Measurements from ENCODE around the gene FEZF1.

DNA sequence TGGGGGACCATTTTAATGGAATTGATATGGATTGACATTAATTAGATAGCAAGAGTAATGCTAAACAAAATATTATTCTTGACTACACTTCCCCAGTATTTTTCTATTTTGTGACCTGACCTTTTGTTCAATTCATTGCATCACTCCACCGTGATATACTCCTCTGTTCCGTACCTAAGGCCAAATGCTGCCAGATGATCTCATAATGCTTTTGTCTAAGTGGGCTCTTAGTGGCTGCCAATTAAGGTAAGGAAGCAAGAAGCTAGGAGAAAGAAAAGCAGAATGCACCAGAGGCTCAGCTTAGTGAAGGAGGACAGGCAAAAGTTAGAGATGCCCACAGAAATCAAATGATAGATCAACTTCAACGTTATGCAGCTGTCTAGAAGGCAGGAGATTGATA lies 36.4 kb downstream of the FEZF1 start:
- no peak for TF ChIP-seq POLR2AphosphoS5 (IDR thresholded peaks at IDR 0.05; ENCODE audit: low read depth, low read length)
- TF ChIP-seq POLR2A (IDR thresholded peaks at IDR 0.05; ENCODE audit: low read depth, low read length) = no peak
